GM21526 (cell line): ENCODE results near the gene C1orf105.
A peak's percentile ranks its signal among the peaks of the same experiment; 100 is the strongest.
"Not testable (repeated sequence)": the region's sequence is repeated elsewhere in the genome, so short reads cannot be mapped to it uniquely, and the experiment has no call there.

Experiments
- ATAC-seq: cut with Tn5 transposase; IDR thresholded peaks from one replicate; pipeline ENCODE4 v1.9.1; 2021; ENCODE audit warnings: moderate library complexity; ENCODE audit not compliant: unreplicated experiment, low FRiP score

C1orf105 gene

GRCh38 chr1:172420385-172420784 is at the start of gene C1orf105:
C1orf105 (plus strand) TSS chr1:172420685; CDS start chr1:172420886, 201 bp downstream.
- no peak for ATAC-seq

DNA sequence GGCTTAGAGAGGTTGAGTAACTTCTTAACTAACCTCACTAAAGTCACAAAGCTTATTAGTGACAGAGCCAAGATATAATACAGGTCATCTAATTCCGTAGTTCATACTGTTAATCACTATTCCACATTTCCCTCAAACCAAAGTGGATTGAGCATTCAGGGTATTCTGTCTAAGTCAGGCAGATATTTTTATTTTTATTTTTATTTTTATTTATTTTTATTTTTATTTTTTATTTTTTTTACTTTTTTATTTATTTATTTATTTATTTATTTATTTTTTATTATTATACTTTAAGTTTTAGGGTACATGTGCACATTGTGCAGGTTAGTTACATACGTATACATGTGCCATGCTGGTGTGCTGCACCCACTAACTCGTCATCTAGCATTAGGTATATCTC is 48.8 kb upstream of the C1orf105 start:
- ATAC-seq: not testable (repeated sequence)

- no peak for ATAC-seq
These were observed 46.6 kb upstream of the C1orf105 start for GRCh38 chr1:172373864-172374263.

- ATAC-seq: no peak
These were observed 45.3 kb upstream of the C1orf105 start for GRCh38 chr1:172375211-172375631.

DNA sequence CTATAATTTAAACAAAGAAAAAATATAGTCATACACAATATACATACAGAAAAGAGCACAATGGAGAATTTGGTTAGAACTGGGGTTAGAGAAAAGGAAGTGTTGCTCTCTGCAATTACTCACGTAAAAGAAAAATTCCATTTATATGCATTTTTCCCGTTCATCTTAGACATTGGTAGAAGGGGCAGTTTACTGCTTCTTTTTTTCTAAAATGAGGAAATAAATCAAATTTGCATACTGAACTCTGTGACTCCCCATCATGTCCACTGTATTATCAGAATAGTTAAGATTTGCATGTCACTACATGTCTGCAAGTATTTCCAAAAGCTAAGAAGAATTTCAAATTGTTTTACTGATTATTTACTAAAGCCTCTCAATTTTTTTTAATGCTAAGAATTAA is 44.1 kb upstream of the C1orf105 start:
- ATAC-seq: no peak

- ATAC-seq: no peak
These were observed 42.9 kb upstream of the C1orf105 start for GRCh38 chr1:172377565-172377964.

DNA sequence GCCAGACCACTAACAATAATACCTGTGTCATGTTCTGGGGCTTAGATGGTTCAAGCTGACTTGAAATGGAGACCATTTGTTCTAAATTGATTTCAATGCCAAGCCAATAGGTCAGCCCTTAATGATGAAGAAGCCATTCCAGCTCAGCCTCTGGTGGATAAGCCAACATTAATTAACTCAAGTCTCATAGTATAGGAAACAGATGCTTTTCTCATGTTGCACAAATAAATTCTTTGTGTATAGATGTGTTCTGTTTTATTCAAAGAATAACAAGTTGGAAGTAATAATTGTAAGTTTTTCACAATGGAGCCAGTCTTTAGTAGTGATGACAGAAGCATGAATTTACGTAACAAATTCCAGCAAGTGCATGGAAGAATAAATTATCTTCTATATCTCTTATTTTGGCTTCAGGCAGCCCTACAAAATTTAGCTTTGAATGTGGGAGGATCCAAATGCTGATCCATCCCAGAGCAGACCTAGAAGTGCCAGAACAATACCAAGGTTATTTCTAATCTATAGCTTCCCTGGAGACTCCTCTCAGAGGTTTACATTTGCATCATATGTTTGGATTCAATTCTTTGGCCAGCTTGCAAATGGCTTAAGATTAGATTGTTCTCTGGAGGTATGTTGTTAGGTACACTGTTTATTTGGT is 42.2 kb upstream of the C1orf105 start:
- no peak for ATAC-seq

GRCh38 chr1:172380441-172381244 is 39.8 kb upstream of the C1orf105 start:
- peak; percentile 90 for ATAC-seq

DNA sequence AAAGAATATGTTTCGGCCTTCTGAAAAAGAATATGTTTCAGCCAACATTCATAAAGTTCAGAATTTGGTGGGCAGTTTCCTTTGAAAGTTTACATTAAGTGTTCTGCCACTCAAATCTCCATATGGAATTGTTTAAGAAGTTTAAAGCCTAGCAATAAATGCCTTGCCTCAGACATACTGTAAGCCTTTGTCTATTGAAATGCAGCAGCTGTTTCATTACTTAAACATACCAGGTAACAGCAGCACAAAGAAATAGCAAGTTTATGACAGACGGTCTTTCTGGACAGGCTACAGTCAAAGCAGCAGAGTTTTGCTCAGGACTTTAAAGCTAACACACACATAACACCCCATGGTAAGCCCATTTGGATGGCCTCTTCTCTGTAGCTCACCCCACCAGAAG is 38.5 kb upstream of the C1orf105 start:
- no peak for ATAC-seq

DNA sequence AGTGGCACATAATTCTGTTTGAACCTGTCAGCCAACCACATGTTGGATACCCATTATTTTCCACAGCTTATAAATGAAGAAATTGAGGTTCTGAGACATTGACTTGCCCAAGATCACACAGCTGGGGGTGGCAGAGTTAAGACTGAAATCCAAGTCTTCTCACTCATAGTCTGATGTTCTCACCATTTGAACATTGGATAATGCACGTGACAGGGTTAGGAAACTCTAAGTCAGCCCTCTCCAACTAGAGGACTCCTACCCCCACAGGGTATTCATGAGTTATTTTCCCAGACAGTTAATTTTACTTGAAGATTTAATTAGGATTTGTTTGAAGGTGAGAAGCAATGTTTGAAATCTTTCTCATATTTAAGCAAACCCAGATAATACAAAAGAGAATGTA is 38.1 kb upstream of the C1orf105 start:
- ATAC-seq: no peak

- no peak for ATAC-seq
These were observed 37.5 kb upstream of the C1orf105 start for GRCh38 chr1:172382990-172383389.

DNA sequence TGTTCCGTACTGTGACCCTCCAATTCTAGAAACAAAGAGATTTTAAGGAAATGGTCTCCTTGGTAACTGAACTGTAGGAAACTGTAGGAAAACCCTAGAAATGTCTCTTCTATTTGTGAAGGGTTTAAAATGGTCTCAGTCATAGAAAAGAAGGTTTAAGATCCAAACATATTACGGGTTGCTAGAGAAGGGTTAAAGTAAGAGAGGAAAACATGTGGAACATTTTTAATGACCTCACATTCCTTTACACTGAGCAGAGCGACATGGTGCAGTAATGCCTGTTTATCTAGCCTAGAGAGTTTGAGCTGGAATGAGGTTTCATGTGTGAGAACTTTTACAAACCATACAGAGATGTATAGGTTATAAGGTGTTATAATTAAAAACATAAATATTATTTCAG is 36.9 kb upstream of the C1orf105 start:
- no peak for ATAC-seq

DNA sequence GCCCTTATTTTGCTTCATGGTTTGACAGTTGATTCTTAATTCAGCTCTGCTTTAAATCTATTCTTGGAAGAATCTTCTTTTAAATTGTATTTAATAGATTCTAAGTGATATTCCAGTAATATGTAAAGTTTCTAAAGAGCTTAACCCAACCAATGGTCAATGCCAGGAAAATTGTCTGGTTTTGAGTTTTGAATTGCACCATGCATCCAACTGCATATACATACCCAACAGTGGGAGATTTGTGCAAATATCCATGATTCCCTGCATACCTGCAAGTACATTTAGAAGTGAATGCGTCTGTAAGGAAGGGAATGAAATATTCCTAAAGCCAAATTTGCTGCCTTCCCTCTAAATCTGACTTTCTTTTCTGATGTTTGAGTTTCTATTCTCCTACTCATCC is 35.8 kb upstream of the C1orf105 start:
- ATAC-seq: no peak

DNA sequence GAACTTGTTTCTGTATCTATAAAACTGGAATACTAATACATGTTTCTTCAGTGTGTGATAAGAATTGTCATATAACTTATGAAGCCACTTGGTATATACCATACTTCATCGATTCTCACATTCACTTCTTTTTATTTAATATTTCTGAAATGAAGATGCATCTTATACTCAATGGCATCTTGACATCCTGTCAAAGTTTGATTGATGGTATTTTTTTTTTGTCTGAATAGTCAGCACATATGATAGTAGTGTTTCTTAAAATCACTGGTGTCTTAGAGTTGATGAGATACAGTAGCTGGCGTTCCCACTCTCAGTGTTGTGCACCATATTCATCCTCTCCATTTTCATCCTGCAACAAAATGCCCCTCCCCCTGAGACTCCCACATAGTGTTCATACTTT is 34.4 kb upstream of the C1orf105 start:
- no peak for ATAC-seq

GRCh38 chr1:172388490-172388889 is 32.0 kb upstream of the C1orf105 start:
- ATAC-seq: no peak

- peak; percentile 7 for ATAC-seq
These were observed 30.2 kb upstream of the C1orf105 start for GRCh38 chr1:172390301-172390682.

DNA sequence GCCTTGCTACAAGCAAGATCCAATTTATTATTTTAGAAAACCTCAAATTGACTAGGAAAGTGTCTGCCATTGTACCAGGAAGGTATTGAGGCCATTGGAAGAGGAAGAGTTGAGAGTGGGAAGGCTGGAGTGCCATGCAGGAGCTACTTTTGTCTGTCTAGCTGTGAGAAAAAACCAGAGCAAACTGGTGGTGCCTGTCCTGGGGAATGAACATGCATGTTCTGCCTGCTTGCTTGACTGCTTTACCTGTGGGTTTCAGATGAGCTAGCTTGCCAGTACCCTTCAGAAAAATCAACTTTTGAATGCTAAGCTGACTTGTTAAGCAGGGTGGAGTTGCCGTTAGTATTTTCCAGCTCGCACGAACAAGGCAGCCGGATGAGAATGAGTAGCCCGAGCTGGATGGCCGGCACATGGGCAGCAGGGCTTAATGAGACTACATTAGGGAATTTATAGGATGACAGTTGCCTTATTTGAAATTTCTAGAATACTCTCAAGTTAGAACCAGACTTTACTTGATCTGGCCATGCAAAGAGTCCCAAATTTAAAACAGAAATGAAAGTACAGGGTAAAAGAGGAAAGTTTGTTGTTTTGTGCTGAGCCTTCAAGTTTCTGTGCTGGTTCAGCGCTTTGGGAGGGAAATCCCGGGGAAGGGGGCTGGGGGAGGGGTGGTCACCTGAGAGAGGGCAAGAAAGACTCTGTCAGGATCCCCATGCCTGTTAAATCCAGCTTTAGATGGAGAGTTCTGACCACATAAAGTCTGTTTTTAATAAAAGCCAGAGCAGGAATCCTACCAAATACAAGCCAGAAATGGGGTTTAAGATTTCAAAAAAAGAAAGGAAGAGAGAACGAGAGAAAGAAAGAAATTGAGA is 29.6 kb upstream of the C1orf105 start:
- peak; percentile 46 for ATAC-seq

- no peak for ATAC-seq
These were observed 28.5 kb upstream of the C1orf105 start for GRCh38 chr1:172391976-172392375.

GRCh38 chr1:172393354-172393753 is 27.1 kb upstream of the C1orf105 start:
- ATAC-seq: no peak

GRCh38 chr1:172394141-172394751 is 26.2 kb upstream of the C1orf105 start:
- peak; percentile 74 for ATAC-seq

DNA sequence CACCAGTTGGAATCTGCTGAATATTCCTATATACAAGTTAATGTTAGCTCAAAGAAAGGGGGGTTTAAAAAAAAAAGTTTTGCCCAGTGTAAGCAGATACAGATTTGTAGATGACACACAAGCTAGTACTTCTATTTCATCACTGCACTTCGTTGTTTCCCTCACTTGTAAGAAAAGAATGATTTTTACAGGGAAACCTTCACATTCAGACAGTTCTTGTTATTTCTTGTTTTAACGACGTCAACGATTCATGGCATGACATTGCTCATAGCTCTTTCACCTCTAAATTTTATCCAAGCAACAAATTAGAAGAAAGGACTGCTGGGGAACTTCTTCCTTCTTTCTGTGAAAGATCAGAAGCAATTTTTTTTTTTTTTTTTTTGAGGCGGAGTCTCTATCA is 25.7 kb upstream of the C1orf105 start:
- ATAC-seq: no peak
